HUES64 (cell line): ENCODE data around the gene ZNF660.
"Not testable (repeated sequence)": the region's sequence is repeated elsewhere in the genome, so short reads cannot be mapped to it uniquely, and the experiment has no call there.

ENCODE experiments used
- H3K27ac ChIP-seq: 2 replicates; pipeline ENCODE4 v1.7.0; 2013; ENCODE audit warnings: low read depth, low read length, inconsistent platforms
- H3K27me3 ChIP-seq: 2 replicates; pipeline ENCODE4 v1.6.1; 2013; ENCODE audit warnings: mild to moderate bottlenecking, low read length; ENCODE audit not compliant: insufficient read depth
- H3K36me3 ChIP-seq: 2 replicates; pipeline ENCODE4 v1.6.1; 2013; ENCODE audit warnings: mild to moderate bottlenecking, low read length; ENCODE audit not compliant: insufficient read depth
- H3K4me1 ChIP-seq: 2 replicates; pipeline ENCODE4 v1.6.1; 2013; ENCODE audit warnings: mild to moderate bottlenecking, low read length, moderate library complexity; ENCODE audit not compliant: insufficient read depth
- H3K4me3 ChIP-seq: 2 replicates; pipeline ENCODE4 v1.5.1; 2013; ENCODE audit warnings: mild to moderate bottlenecking, low read length, moderate library complexity
- H3K9ac ChIP-seq: 2 replicates; pipeline ENCODE4 v1.6.1; 2013; ENCODE audit warnings: mild to moderate bottlenecking, low read depth, low read length
- H3K9me3 ChIP-seq: 2 replicates; pipeline ENCODE4 v1.6.1; 2013; ENCODE audit warnings: low read depth, low read length; ENCODE audit not compliant: insufficient read depth
- WGBS: fragments of 150-250, 120-280 bp; methylation state at CpG from one replicate; pipeline ENCODE4 v1.1.7; 2013; ENCODE audit warnings: missing lambda C conversion rate; 5-methylcytosine and 5-hydroxymethylcytosine counted together

Gene ZNF660

GRCh38 chr3:44577354-44577952 is 7.3 kb upstream of the ZNF660 start:
- not testable (repeated sequence) for H3K27me3 ChIP-seq, H3K4me3 ChIP-seq, H3K27ac ChIP-seq, H3K4me1 ChIP-seq, H3K9me3 ChIP-seq, H3K9ac ChIP-seq
- 96% methylated on average over 10 of the region's 11 CpGs for WGBS
- peaks cover 11% of the 10 kb centered on the region for H3K36me3 ChIP-seq

GRCh38 chr3:44578316-44578715 is 6.4 kb upstream of the ZNF660 start:
- not testable (repeated sequence) for H3K27ac ChIP-seq, H3K36me3 ChIP-seq, H3K9ac ChIP-seq, H3K27me3 ChIP-seq, H3K4me3 ChIP-seq, H3K9me3 ChIP-seq, H3K4me1 ChIP-seq
- WGBS: 95% methylated on average over 22 of the region's 22 CpGs

GRCh38 chr3:44578924-44579515 is 5.7 kb upstream of the ZNF660 start:
- not testable (repeated sequence) for H3K36me3 ChIP-seq, H3K27me3 ChIP-seq, H3K27ac ChIP-seq, H3K4me3 ChIP-seq, H3K9me3 ChIP-seq, H3K4me1 ChIP-seq, H3K9ac ChIP-seq
- WGBS: 96% methylated on average over 37 of the region's 37 CpGs

- not testable (repeated sequence) for H3K9me3 ChIP-seq, H3K27ac ChIP-seq, H3K27me3 ChIP-seq, H3K4me3 ChIP-seq, H3K36me3 ChIP-seq, H3K9ac ChIP-seq
- WGBS: 94% methylated on average over 15 of the region's 15 CpGs
- H3K4me1 ChIP-seq: peaks cover 11% of the 10 kb centered on the region; the same call in 1 of the 2 replicates
These were observed 5.0 kb upstream of the ZNF660 start for GRCh38 chr3:44579749-44580148.

GRCh38 chr3:44580971-44581370 is 3.8 kb upstream of the ZNF660 start:
- not testable (repeated sequence) for H3K4me3 ChIP-seq, H3K9ac ChIP-seq, H3K36me3 ChIP-seq, H3K9me3 ChIP-seq, H3K27me3 ChIP-seq, H3K27ac ChIP-seq
- H3K4me1 ChIP-seq: peaks cover 16% of the 10 kb centered on the region; the same call in 1 of the 2 replicates
- WGBS: 94% methylated on average over 62 of the region's 62 CpGs

- H3K27me3 ChIP-seq: no peaks in the 10 kb centered on the region
- no peaks in the 10 kb centered on the region for H3K4me1 ChIP-seq
- H3K27ac ChIP-seq: no peak overlapping the region
- H3K36me3 ChIP-seq: peaks cover 61% of the 10 kb centered on the region
- H3K9me3 ChIP-seq: peaks cover 45% of the 10 kb centered on the region
- WGBS: 94% methylated on average over 1 of the region's 1 CpG
- no peak overlapping the region for H3K4me3 ChIP-seq
- H3K9ac ChIP-seq: no peak overlapping the region
These were observed 11.9 kb downstream of the ZNF660 start for GRCh38 chr3:44596621-44597020.

GRCh38 chr3:44601749-44602148 is 17.0 kb downstream of the ZNF660 start:
- Histone ChIP-seq H3K27me3 (no peaks in the 10 kb centered on the region), H3K9me3 (peaks cover 4% of the 10 kb centered on the region; the same call in 1 of the 2 replicates)

GRCh38 chr3:44612678-44613077 is 27.9 kb downstream of the ZNF660 start:
- no peak overlapping the region for H3K9ac ChIP-seq
- H3K4me3 ChIP-seq: no peak overlapping the region
- H3K27me3 ChIP-seq: no peaks in the 10 kb centered on the region
- peaks cover 6% of the 10 kb centered on the region; the same call in 1 of the 2 replicates for H3K9me3 ChIP-seq
- H3K4me1 ChIP-seq: no peaks in the 10 kb centered on the region
- no peaks in the 10 kb centered on the region for H3K36me3 ChIP-seq
- H3K27ac ChIP-seq: no peak overlapping the region

More at GRCh38 chr3:44601749-44602148, 17.0 kb downstream of the ZNF660 start:
- no peak overlapping the region for H3K4me3 ChIP-seq
- H3K9ac ChIP-seq: no peak overlapping the region
- H3K27ac ChIP-seq: no peak overlapping the region
- WGBS: 93% methylated on average over 2 of the region's 2 CpGs
- peaks cover 13% of the 10 kb centered on the region; the same call in 1 of the 2 replicates for H3K36me3 ChIP-seq
- no peaks in the 10 kb centered on the region for H3K4me1 ChIP-seq

DNA sequence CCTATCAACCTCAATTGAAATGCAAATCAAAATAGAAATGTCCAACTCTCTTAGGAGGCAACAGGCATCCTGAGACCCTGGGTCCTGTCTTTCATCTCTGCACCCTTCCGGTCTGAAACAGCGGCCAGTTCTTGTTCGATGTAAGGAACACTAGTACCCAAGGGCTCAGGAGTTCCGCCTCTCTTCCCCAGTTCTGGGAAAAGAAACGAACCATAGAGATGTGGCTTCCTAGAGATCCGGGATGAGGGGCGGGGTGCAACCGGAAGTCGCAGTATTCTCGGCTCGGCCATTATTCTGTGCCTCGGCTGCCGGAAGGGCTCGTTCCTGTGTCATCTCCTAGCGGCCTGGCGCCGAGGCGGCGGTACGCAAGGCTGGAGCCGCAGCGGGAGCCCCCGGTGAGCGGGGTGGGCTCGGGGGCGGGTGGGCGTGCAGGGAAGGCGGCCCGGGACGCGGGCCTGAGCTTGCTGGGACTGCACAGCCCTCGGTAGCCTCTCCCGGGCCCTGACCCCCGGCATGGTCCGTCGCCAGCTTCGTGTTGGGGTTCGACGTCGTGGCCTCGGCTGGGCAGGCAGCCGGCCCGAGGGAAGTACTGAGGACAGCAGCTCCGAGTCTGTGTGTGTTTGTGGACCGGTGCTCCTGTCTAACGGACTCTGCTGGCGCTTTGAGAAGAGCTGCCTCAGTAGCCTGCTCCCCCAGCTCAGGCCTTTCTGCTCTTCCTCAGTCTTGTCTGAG is 40.2 kb downstream of the ZNF660 start, which contains the start of gene ZNF197:
TSS of gene ZNF197 (plus strand) at position 288 of the 732 bp plus-strand sequence. CDS start 4,119 bp downstream, outside the sequence.
- peak within 1 kb of the TSS; percentile 78 for H3K9ac ChIP-seq
- no peaks in the 10 kb centered on the region for H3K9me3 ChIP-seq
- H3K27ac ChIP-seq: peak within 1 kb of the TSS; percentile 82
- peak within 1 kb of the TSS; percentile 75 for H3K4me3 ChIP-seq
- no peaks in the 10 kb centered on the region for H3K27me3 ChIP-seq
- whole genome bisulfite sequencing: under 1% methylated on average over 47 of the region's 47 CpGs
- peaks cover 15% of the 10 kb centered on the region for H3K4me1 ChIP-seq
- peaks cover 10% of the 10 kb centered on the region for H3K36me3 ChIP-seq

DNA sequence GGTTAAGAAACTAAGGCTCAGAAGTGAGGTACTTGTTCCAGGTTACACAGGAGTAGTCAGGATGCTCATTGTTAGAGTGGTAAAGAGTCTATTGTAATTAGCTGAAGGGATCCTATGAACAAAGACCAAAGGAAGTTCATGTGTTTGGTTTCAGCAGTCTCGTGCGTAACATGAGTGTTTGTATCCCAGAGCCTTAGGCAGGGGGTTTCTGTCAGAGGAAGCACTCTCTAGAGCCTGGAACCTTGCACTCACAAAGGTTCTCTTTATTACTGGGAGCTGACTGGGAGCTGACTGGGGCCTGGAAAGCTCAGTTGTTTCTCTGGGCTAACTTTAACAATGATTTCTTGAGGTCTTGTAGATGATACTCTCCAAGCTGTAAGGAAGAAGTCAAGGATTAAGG is 44.0 kb downstream of the ZNF660 start:
- no peak overlapping the region for H3K4me3 ChIP-seq
- no peak overlapping the region for H3K9ac ChIP-seq
- H3K27ac ChIP-seq: no peak overlapping the region
- H3K4me1 ChIP-seq: peaks cover 15% of the 10 kb centered on the region
- H3K36me3 ChIP-seq: peaks cover 44% of the 10 kb centered on the region
- H3K27me3 ChIP-seq: no peaks in the 10 kb centered on the region
- WGBS: 91% methylated on average over 2 of the region's 2 CpGs
- no peaks in the 10 kb centered on the region for H3K9me3 ChIP-seq

DNA sequence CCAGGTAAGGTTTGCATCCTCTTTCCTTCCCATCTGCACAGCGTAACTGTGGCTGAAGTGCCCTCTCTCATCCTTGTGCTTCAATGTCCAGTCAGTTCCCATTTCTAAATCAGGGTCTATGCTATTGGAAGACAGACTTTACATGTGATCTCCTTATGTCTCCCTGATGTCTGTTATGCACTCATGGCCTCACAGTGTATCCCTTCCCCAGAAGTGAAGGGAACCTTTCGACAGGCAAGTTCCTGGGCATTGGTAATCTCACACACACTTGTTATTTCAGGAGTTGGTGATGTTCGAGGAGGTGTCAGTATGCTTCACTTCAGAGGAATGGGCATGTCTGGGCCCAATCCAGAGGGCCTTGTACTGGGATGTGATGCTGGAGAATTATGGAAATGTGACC is 47.4 kb downstream of the ZNF660 start:
- Histone ChIP-seq H3K27ac (no peak overlapping the region), H3K9ac (no peak overlapping the region), H3K4me1 (no peaks in the 10 kb centered on the region), H3K27me3 (no peaks in the 10 kb centered on the region), H3K9me3 (no peaks in the 10 kb centered on the region), H3K4me3 (no peak overlapping the region), H3K36me3 (peaks cover 72% of the 10 kb centered on the region)
- 93% methylated on average over 3 of the region's 3 CpGs for WGBS
